ENCODE measurements around the gene PUS7. TPM values are rescaled to one million over a fixed set of nuclear protein-coding genes. Genes with fewer than 3 reads are reported as not detected.

PUS7 gene
- total RNA-seq, 1 experiment from 2014 or later: 39.0 TPM

- intact Hi-C loops (cut with micrococcal nuclease): no loop called here
- Histone ChIP-seq H3K36me3 (ENCODE audit: control insufficient read depth in 1 of 2, insufficient read depth in 2 of 2, low read length in 2 of 2) (peaks cover 9 to 43% of the 10 kb centered on the region in 2 experiments; a peak in 3 of 4 replicates), H3K4me2 (ENCODE audit: low read length) (no peak overlapping the region), H3K27me3 (ENCODE audit: insufficient read depth, low read length) (no peaks in the 10 kb centered on the region), H3K4me1 (ENCODE audit: control insufficient read depth in 1 of 2, insufficient read depth in 2 of 2, low read length in 2 of 2) (no peaks in the 10 kb centered on the region), H3K9me3 (ENCODE audit: control insufficient read depth in 1 of 2, insufficient read depth in 1 of 2, low read depth in 1 of 2, low read length in 2 of 2) (no peaks in the 10 kb centered on the region), H3K9ac (ENCODE audit: low read length) (no peak overlapping the region), H4K20me1 (ENCODE audit: insufficient read depth) (no peaks in the 10 kb centered on the region), H3K79me2 (ENCODE audit: insufficient read depth, low read length) (peaks cover 9% of the 10 kb centered on the region), H2AFZ (ENCODE audit: low read depth, low read length, poor library complexity, severe bottlenecking) (no peak overlapping the region), H3K4me3 (replicated peaks in 1 of 2; ENCODE audit: low read depth in 1 of 2, low read length in 2 of 2) (no peak overlapping the region), H3K9me2 (ENCODE audit: insufficient read depth) (no peaks in the 10 kb centered on the region), H3K27ac (ENCODE audit: low read depth, low read length) (no peak overlapping the region)
- ChIA-PET POLR2A (no interaction called here), RAD21 (ENCODE audit: low non-redundant PET in 1 of 2, low total read pairs in 2 of 2, uncharacterized antibody in 2 of 2, unreplicated experiment in 2 of 2) (no interaction called here), CTCF (no interaction called here)
- DNase-seq (ENCODE audit: low read depth, low spot score): no peak
- ATAC-seq: no peak
- TF ChIP-seq SIN3A (IDR thresholded peaks at IDR 0.05; ENCODE audit: low read depth) (no peak), SP1 (IDR thresholded peaks at IDR 0.05; ENCODE audit: low read depth) (no peak), CBX3 (IDR thresholded peaks at IDR 0.05; ENCODE audit: low read depth) (no peak), POLR2A (IDR thresholded peaks at IDR 0.05; ENCODE audit: borderline replicate concordance, extremely low read depth, insufficient read depth, insufficient read length) (no peak), EZH2 (IDR thresholded peaks at IDR 0.05) (no peak), ELF1 (IDR thresholded peaks at IDR 0.05; ENCODE audit: borderline replicate concordance, low read depth) (no peak), MAX (IDR thresholded peaks at IDR 0.05) (no peak), ATF3 (IDR thresholded peaks at IDR 0.05) (no peak), RAD21 (IDR thresholded peaks at IDR 0.05; ENCODE audit: low read depth) (no peak), CEBPB (IDR thresholded peaks at IDR 0.05; ENCODE audit: low read depth) (no peak), EZH2phosphoT487 (IDR thresholded peaks at IDR 0.05; ENCODE audit: borderline replicate concordance) (no peak)
- BruUV-seq (replicated peaks): no TSS peak
Observed at GRCh38 chr7:105478606-105479005, 43.5 kb downstream of the PUS7 start.

GRCh38 chr7:105477908-105478307 is 44.2 kb downstream of the PUS7 start:
- H4K20me1 ChIP-seq (ENCODE audit: insufficient read depth): no peaks in the 10 kb centered on the region
- H3K36me3 ChIP-seq (ENCODE audit: control insufficient read depth in 1 of 2, insufficient read depth in 2 of 2, low read length in 2 of 2): peaks cover 12 to 43% of the 10 kb centered on the region in 2 experiments; a peak in 3 of 4 replicates
- intact Hi-C loops (cut with micrococcal nuclease): no loop called here
- no peak for DNase-seq (ENCODE audit: low read depth, low spot score)
- no peaks in the 10 kb centered on the region for H3K9me2 ChIP-seq (ENCODE audit: insufficient read depth)
- RAD21 ChIA-PET (ENCODE audit: low non-redundant PET in 1 of 2, low total read pairs in 2 of 2, uncharacterized antibody in 2 of 2, unreplicated experiment in 2 of 2): no interaction called here
- CTCF ChIA-PET: no interaction called here
- no peak overlapping the region for H3K27ac ChIP-seq (ENCODE audit: low read depth, low read length)
- TF ChIP-seq ZFX (IDR thresholded peaks at IDR 0.05): no peak
- no peak overlapping the region for H3K4me3 ChIP-seq (replicated peaks in 1 of 2; ENCODE audit: low read depth in 1 of 2, low read length in 2 of 2)
- ATAC-seq: no peak
- H3K4me1 ChIP-seq (ENCODE audit: control insufficient read depth in 1 of 2, insufficient read depth in 2 of 2, low read length in 2 of 2): no peaks in the 10 kb centered on the region
- no peak overlapping the region for H3K4me2 ChIP-seq (ENCODE audit: low read length)
- H3K9ac ChIP-seq (ENCODE audit: low read length): no peak overlapping the region
- POLR2A ChIA-PET: no interaction called here
- H3K9me3 ChIP-seq (ENCODE audit: control insufficient read depth in 1 of 2, insufficient read depth in 1 of 2, low read depth in 1 of 2, low read length in 2 of 2): no peaks in the 10 kb centered on the region
- peaks cover 9% of the 10 kb centered on the region for H3K79me2 ChIP-seq (ENCODE audit: insufficient read depth, low read length)
- BruUV-seq (replicated peaks): no TSS peak
- no peak overlapping the region for H2AFZ ChIP-seq (ENCODE audit: low read depth, low read length, poor library complexity, severe bottlenecking)
- no peaks in the 10 kb centered on the region for H3K27me3 ChIP-seq (ENCODE audit: insufficient read depth, low read length)

Measured in HCT116 (cell line).